ENCODE measurements around the gene EMX2. TPM values are rescaled to one million over a fixed set of nuclear protein-coding genes. Genes with fewer than 3 reads are reported as not detected.
"Not testable (repeated sequence)": the region's sequence is repeated elsewhere in the genome, so short reads cannot be mapped to it uniquely, and the experiment has no call there.

EMX2 gene
- total RNA-seq, 1 donor from 2014 or later, result not detected

- POLR2A ChIA-PET, result no interaction called here
- ATAC-seq (ENCODE audit: low read depth) (no peak), DNase-seq (no peak)
- no peaks in the 10 kb centered on the region for H3K9me3 Mint-ChIP-seq
- H3K27me3 Mint-ChIP-seq, result no peaks in the 10 kb centered on the region
- intact Hi-C loops (cut with micrococcal nuclease), result no loop called here
- no peak overlapping the region for H3K4me3 Mint-ChIP-seq
- no peaks in the 10 kb centered on the region for H3K36me3 Mint-ChIP-seq (ENCODE audit: low read depth)
- H3K4me1 Mint-ChIP-seq, result no peaks in the 10 kb centered on the region
- no peak for TF ChIP-seq CTCF (IDR thresholded peaks at IDR 0.05)
- no peak overlapping the region for H3K27ac Mint-ChIP-seq
- CTCF ChIA-PET, result no interaction called here
These were observed 32.1 kb downstream of the EMX2 start for GRCh38 chr10:117574498-117575146.

- no peak overlapping the region for H3K27ac Mint-ChIP-seq
- ATAC-seq (ENCODE audit: low read depth) (no peak), DNase-seq (no peak)
- H3K36me3 Mint-ChIP-seq (ENCODE audit: low read depth), result no peaks in the 10 kb centered on the region
- H3K9me3 Mint-ChIP-seq, result no peaks in the 10 kb centered on the region
- no peak overlapping the region for H3K4me3 Mint-ChIP-seq
- TF ChIP-seq CTCF (IDR thresholded peaks at IDR 0.05), result no peak
- intact Hi-C loops (cut with micrococcal nuclease), result no loop called here
- peaks cover 1% of the 10 kb centered on the region for H3K27me3 Mint-ChIP-seq
- no peaks in the 10 kb centered on the region for H3K4me1 Mint-ChIP-seq
- CTCF ChIA-PET, result no interaction called here
- POLR2A ChIA-PET, result no interaction called here
These were observed 35.9 kb downstream of the EMX2 start for GRCh38 chr10:117578490-117578889.

DNA sequence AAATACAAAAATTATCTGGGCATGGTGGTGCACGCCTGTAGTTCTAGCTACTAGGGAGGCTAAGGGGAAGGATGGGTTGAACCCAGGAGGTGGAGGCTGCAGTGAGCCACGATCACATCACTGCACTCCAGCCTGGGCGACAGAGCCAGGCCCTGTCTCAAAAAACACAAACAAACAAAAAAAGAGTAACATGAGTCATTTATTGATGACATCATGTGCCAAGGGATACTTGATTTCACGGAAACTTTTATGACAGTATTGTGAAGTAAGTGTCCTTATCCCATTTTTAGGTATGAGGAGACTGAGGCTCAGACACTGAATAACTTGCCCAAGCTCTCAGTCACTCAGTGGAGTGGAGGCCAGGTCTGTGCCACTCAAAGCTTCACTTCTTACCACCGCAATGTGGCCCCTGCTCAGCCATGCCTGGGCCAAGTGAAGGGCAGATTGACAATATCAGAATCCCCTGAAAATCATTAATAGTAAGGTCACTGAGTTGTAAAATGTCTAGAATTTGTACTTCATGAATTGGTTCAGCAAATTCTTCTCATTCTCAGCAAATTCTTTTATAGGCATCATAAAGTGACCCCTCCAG is 36.5 kb downstream of the EMX2 start:
- no peaks in the 10 kb centered on the region for H3K4me1 Mint-ChIP-seq
- DNase-seq (no peak), ATAC-seq (ENCODE audit: low read depth) (no peak)
- no peak overlapping the region for H3K4me3 Mint-ChIP-seq
- peaks cover 2% of the 10 kb centered on the region for H3K27me3 Mint-ChIP-seq
- POLR2A ChIA-PET, result no interaction called here
- no peak for TF ChIP-seq CTCF (IDR thresholded peaks at IDR 0.05)
- H3K36me3 Mint-ChIP-seq (ENCODE audit: low read depth), result no peaks in the 10 kb centered on the region
- intact Hi-C loops (cut with micrococcal nuclease), result no loop called here
- CTCF ChIA-PET, result no interaction called here
- H3K27ac Mint-ChIP-seq, result no peak overlapping the region
- no peaks in the 10 kb centered on the region for H3K9me3 Mint-ChIP-seq

DNA sequence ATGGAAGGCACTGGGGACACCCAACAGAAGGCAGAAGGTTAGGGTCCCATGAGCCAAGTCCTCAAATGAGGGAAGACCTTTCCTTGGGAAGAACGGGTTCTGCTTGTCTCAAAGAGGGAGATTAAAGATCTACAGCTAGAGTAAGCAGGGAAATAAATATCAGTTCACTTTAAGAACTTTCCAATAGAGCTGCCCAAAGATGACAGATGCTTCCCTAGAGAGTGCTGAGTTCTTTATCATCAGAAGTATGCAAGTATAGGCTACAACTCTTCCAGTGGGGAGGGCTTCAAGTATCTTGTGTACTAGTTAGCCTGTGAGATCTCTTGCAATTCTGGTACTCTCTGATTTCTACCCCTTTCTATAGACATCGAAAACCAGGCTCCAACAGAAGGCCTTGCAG is 39.4 kb downstream of the EMX2 start:
- no peaks in the 10 kb centered on the region for H3K4me1 Mint-ChIP-seq
- peaks cover 2% of the 10 kb centered on the region for H3K27me3 Mint-ChIP-seq
- ChIA-PET POLR2A (no interaction called here), CTCF (no interaction called here)
- H3K36me3 Mint-ChIP-seq (ENCODE audit: low read depth), result no peaks in the 10 kb centered on the region
- DNase-seq, result no peak
- no peak overlapping the region for H3K4me3 Mint-ChIP-seq
- intact Hi-C loops (cut with micrococcal nuclease), result no loop called here
- no peak for ATAC-seq (ENCODE audit: low read depth)
- no peak for TF ChIP-seq CTCF (IDR thresholded peaks at IDR 0.05)
- no peak overlapping the region for H3K27ac Mint-ChIP-seq
- H3K9me3 Mint-ChIP-seq, result no peaks in the 10 kb centered on the region

GRCh38 chr10:117584831-117585230 is 42.3 kb downstream of the EMX2 start:
- intact Hi-C loops (cut with micrococcal nuclease); ATAC-seq (ENCODE audit: low read depth); H3K27me3 Mint-ChIP-seq; H3K27ac Mint-ChIP-seq; CTCF ChIA-PET; H3K4me3 Mint-ChIP-seq; H3K4me1 Mint-ChIP-seq; POLR2A ChIA-PET; DNase-seq; H3K36me3 Mint-ChIP-seq (ENCODE audit: low read depth); H3K9me3 Mint-ChIP-seq: not testable (repeated sequence)

DNA sequence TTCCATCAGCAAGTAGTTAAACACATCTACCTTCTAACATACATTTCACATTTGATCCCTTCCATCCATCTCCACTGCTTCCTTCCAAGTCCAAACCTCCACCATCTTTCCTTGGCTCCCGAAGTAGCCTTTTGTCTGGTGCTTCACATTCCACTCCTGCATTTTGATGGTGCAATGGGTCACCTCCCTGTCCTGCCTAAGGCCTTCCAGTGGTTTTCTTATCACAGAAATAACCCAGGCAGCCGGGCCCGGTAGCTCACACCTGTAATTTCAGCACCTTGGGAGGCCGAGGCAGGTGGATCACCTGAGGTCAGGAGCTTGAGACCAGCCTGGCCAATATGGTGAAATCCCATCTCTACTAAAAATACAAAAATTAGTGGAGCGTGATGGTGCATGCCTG is 44.5 kb downstream of the EMX2 start:
- POLR2A ChIA-PET, result no interaction called here
- intact Hi-C loops (cut with micrococcal nuclease), result no loop called here
- H3K27me3 Mint-ChIP-seq, result peaks cover 9% of the 10 kb centered on the region
- no peak for ATAC-seq (ENCODE audit: low read depth)
- H3K36me3 Mint-ChIP-seq (ENCODE audit: low read depth), result no peaks in the 10 kb centered on the region
- H3K4me1 Mint-ChIP-seq, result no peaks in the 10 kb centered on the region
- no peaks in the 10 kb centered on the region for H3K9me3 Mint-ChIP-seq
- CTCF ChIA-PET, result no interaction called here
- no peak overlapping the region for H3K27ac Mint-ChIP-seq
- TF ChIP-seq CTCF (IDR thresholded peaks at IDR 0.05), result no peak
- no peak overlapping the region for H3K4me3 Mint-ChIP-seq
- no peak for DNase-seq

Data from activated B cell treated with CpG ODN at 0.5 μM for 24 hours (primary cell).